HEK293T (cell line): ENCODE results near the gene TNS3.

Experiments
- FOXM1 ChIP-seq: fragments of 450-650 bp; IDR thresholded peaks from 2 replicates; pipeline ENCODE4 v1.6.1; 2017; ENCODE audit warnings: mild to moderate bottlenecking, borderline replicate concordance
- SP1 ChIP-seq: fragments of 450-650 bp; IDR thresholded peaks from 2 replicates; pipeline ENCODE4 v1.6.1; 2017

DNA sequence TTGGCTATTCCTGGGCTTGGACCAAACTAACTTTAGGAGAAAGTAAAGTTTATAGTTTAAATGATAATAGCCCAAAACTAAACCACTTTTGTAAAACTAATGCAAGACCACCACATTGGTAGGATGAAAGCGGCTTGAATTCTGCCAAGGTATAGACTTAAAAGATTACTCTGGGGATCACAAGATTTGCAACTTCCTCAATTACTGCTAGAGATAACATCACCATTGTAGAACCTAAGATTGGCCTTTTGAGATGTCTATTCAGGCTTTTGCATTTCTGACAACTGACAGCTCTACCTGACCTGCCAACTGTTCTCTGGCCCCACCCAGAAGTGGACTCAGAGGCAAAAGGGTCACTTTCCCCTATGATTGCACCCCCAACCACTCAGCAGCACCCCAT, 162.4 kb downstream of the TNS3 start:
- TF ChIP-seq FOXM1 (no peak), SP1 (no peak)
